Measurements from ENCODE around the gene C20orf204. TPM values are rescaled to one million over a fixed set of nuclear protein-coding genes. Genes with fewer than 3 reads are reported as not detected.

Gene C20orf204
- total RNA-seq, 1 experiment from 2014 or later: 3.4 TPM

GRCh38 chr20:64027981-64028685 lies 7.8 kb upstream of the C20orf204 start:
- peaks cover 49% of the 10 kb centered on the region for H3K36me3 ChIP-seq (ENCODE audit: low read depth, low read length)
- no peaks in the 10 kb centered on the region for H4K20me1 ChIP-seq (ENCODE audit: low read length)

GRCh38 chr20:64029293-64030117 lies 6.5 kb upstream of the C20orf204 start:
- Histone ChIP-seq H3K27ac (ENCODE audit: low read length) (no peak overlapping the region), H3K79me2 (ENCODE audit: low read length) (no peaks in the 10 kb centered on the region), H3K27me3 (ENCODE audit: low read length) (no peaks in the 10 kb centered on the region), H2AFZ (ENCODE audit: low read length) (no peak overlapping the region), H3K4me1 (ENCODE audit: insufficient read depth, low read length) (no peaks in the 10 kb centered on the region), H3K9ac (ENCODE audit: low read length) (no peak overlapping the region), H3K9me2 (replicated peaks; ENCODE audit: low read length) (no peaks in the 10 kb centered on the region), H3K9me3 (ENCODE audit: low read length) (no peaks in the 10 kb centered on the region), H3K4me2 (ENCODE audit: low read length) (no peak overlapping the region), H3K36me3 (ENCODE audit: low read depth, low read length) (peaks cover 36% of the 10 kb centered on the region), H3K4me3 (ENCODE audit: low read length) (no peak overlapping the region), H4K20me1 (ENCODE audit: low read length) (no peaks in the 10 kb centered on the region), H3F3A (ENCODE audit: low read length, unreplicated experiment) (no peaks in the 10 kb centered on the region)
- ATAC-seq (no peak), DNase-seq (no peak)
- ChIA-PET POLR2A (ENCODE audit: unreplicated experiment) (no interaction called here), CTCF (no interaction called here)
- no peak for TF ChIP-seq EZH2phosphoT487 (IDR thresholded peaks at IDR 0.05; ENCODE audit: borderline replicate concordance, low read length)
- TF ChIP-seq, protein P1, sequence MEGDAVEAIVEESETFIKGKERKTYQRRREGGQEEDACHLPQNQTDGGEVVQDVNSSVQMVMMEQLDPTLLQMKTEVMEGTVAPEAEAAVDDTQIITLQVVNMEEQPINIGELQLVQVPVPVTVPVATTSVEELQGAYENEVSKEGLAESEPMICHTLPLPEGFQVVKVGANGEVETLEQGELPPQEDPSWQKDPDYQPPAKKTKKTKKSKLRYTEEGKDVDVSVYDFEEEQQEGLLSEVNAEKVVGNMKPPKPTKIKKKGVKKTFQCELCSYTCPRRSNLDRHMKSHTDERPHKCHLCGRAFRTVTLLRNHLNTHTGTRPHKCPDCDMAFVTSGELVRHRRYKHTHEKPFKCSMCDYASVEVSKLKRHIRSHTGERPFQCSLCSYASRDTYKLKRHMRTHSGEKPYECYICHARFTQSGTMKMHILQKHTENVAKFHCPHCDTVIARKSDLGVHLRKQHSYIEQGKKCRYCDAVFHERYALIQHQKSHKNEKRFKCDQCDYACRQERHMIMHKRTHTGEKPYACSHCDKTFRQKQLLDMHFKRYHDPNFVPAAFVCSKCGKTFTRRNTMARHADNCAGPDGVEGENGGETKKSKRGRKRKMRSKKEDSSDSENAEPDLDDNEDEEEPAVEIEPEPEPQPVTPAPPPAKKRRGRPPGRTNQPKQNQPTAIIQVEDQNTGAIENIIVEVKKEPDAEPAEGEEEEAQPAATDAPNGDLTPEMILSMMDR (conservative IDR thresholded peaks at IDR 0.05; ENCODE audit: low read depth, low read length): no peak
- intact Hi-C loops (cut with micrococcal nuclease): no loop called here
- BruUV-seq (replicated peaks): no TSS peak

More at GRCh38 chr20:64027981-64028685, 7.8 kb upstream of the C20orf204 start:
- ATAC-seq: no peak
- H3F3A ChIP-seq (ENCODE audit: low read length, unreplicated experiment): no peaks in the 10 kb centered on the region
- no peaks in the 10 kb centered on the region for H3K79me2 ChIP-seq (ENCODE audit: low read length)
- no TSS peak for BruUV-seq (replicated peaks)
- H3K9ac ChIP-seq (ENCODE audit: low read length): no peak overlapping the region
- no peak overlapping the region for H3K4me2 ChIP-seq (ENCODE audit: low read length)
- H3K4me3 ChIP-seq (ENCODE audit: low read length): no peak overlapping the region
- DNase-seq: no peak
- no peak overlapping the region for H3K27ac ChIP-seq (ENCODE audit: low read length)
- H3K9me3 ChIP-seq (ENCODE audit: low read length): no peaks in the 10 kb centered on the region
- intact Hi-C loops (cut with micrococcal nuclease): no loop called here
- H3K4me1 ChIP-seq (ENCODE audit: insufficient read depth, low read length): no peaks in the 10 kb centered on the region
- H3K9me2 ChIP-seq (replicated peaks; ENCODE audit: low read length): no peaks in the 10 kb centered on the region
- CTCF ChIA-PET: no interaction called here
- TF ChIP-seq, protein P1 (conservative IDR thresholded peaks at IDR 0.05; ENCODE audit: low read depth, low read length): no peak
- no peak for TF ChIP-seq EZH2phosphoT487 (IDR thresholded peaks at IDR 0.05; ENCODE audit: borderline replicate concordance, low read length)
- no peak for TF ChIP-seq EZH2 (IDR thresholded peaks at IDR 0.05; ENCODE audit: low read length, unreplicated experiment)
- no peak overlapping the region for H2AFZ ChIP-seq (ENCODE audit: low read length)
- no peaks in the 10 kb centered on the region for H3K27me3 ChIP-seq (ENCODE audit: low read length)
- POLR2A ChIA-PET (ENCODE audit: unreplicated experiment): no interaction called here

Measured in PC-3 (cell line).